HS-27A (cell line): ENCODE results near the gene TMEM116.

Source experiments
- DNase-seq: peaks from one replicate; pipeline ENCODE4 v3.0.0-alpha.2; 2012; ENCODE audit warnings: low read depth, missing footprints

The TMEM116 gene

DNA sequence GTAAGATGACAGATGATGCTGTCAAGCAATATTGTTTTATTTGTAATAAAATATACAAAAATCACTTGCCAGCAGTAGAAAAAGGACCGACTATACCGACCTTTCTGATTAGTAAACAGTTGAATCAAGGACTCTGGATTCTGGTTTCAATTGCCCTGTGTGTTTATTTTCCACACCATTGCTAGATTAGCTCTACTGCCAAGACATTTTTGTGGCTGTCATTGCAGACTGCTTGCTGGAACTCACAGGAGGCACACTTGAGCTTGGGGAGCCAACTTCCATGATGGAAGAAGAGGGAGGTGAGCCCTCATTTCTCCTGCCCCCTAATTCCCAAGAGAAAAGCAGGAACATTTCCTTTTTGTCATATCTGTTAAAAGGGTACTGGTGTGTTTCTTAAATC lies 119.7 kb downstream of the TMEM116 start:
- no peak for DNase-seq

DNA sequence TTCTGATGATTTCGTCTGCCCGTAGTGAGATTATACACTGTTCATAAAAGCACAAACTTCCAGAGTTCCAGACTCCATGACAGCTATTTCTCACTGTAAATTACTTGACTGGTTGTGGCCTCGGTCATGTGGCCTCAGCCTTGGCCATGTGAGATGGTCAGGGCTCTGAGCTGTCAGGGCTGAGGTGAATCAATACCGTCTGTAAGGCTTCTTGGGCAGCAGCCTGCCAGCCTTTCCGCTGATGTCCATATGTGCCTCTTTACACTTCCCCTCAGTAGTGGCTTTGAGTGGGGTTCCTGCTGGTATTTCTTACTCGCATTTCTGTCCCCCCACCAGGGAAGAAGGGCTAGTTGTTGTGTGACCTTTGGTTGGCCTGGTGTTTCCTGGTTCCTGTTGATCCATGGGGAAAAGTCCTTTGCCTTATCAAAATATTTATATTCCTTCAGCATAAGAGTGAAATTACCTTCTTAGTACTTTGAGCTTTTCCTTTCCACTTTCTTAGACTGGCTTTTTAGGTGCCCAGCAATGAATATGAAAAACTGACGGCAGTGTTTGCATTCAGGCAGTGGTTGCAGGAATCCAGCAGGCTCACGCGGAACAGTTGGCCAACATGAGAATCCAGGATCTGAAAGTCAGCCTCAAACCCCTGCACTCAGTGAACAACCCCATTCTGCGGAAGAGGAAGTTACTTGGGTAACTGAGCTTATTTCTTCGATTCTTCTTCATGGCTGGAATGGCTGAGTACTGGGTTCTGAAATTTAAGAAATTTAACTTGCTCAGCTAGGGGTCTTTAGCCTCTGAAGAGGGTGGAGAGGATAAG lies 124.8 kb downstream of the TMEM116 start:
- no peak for DNase-seq

DNA sequence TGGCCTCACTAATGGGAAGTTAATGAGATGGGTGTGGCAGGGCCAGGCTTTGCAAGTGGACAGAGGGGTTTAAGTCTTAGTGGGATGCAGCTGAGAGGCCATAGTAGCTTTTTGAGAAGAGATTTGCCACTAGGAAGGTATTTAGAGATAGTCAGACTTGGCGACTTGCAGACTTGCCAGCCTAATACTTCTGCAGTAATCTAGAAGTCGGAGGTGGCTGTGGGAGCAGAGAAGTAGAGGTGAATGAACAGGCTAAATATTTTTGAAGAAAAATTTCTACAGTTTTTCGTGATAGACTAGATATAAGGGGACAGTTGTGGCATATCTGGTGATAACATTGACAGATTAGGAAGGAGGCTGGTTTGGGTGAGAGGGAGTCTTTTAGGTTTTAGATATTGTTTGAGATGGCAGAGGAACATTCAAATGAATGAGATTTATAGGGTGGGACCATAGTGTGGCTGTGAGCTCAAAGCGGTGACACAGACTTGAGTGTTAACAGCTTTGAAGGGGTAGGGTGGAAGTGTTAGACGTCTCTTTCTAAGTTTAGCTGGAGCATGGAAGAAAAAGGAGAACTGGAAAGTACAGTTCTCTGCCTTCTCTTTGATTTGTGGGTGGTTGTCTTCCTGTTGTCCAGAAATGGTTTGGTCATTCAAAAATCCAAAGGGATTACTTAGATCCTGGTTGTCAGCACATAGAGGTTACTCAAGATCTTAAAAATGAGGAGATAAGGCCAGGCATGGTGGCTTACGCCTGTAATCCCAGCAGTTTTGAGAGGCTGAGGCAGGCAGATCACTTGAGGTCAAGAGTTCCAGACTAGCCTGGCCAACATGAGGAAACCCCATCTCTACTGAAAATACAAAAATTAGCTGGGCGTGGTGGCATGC lies 126.1 kb downstream of the TMEM116 start:
- DNase-seq = no peak

DNA sequence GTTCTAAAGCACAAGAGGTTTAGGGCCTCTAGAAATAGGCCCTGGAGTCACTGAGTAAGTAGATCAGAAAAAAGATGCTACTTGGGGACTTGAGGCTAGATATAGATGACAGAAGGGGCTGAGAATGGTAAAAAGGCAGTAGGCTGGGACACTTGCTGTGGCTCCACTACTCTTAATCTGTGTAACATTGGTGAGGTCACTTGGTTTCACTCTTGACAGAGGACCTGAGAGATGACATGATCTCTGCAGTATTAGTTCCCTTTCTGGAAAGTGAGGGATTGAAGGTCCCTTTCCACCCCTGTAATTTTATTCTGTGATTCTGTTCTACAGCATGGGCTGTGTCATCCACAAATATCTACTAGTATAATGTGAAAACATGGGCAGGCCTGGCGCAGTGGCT lies 131.2 kb downstream of the TMEM116 start:
- no peak for DNase-seq
